T-cell (primary cell): ENCODE data around the gene C12orf60. TPM values are rescaled to one million over a fixed set of nuclear protein-coding genes. Genes with fewer than 3 reads are reported as not detected.

Source experiments
- ATAC-seq, 4 experiments: fragments of 200-7000 bp in 3 of 4; fragments of 150-1000 bp in 1 of 4; cut with Tn5 transposase; replicated peaks in 1 of 4; 1 replicate in 3 of 4; 2 replicates in 1 of 4; pipeline ENCODE4 v1.10.0; 2021; ENCODE audit warnings: moderate library complexity in 3 of 4, mild to moderate bottlenecking in 2 of 4, moderate number of reproducible peaks in 1 of 4
- CTCF ChIA-PET, 2 donors: fragments of 300-600 bp; sonication (Branson Sonifier 250); formaldehyde crosslinking; loops; one replicate each; lab custom pipeline; 2022; ENCODE audit warnings: antibody characterized with exemption in 2 of 2; lab: Charles Lee
- POLR2A ChIA-PET, 2 donors: fragments of 300-600 bp; sonication (Branson Sonifier 250); formaldehyde crosslinking; loops; one replicate each; lab custom pipeline; 2022; ENCODE audit warnings: antibody characterized with exemption in 2 of 2; lab: Charles Lee
- DNase-seq, 35 experiments: peaks; one replicate each; pipeline versions ENCODE4 v3.0.0 to v3.0.0-alpha.2; 2013 to 2023
- H3K27ac ChIP-seq: one replicate; pipeline ENCODE4 v1.5.1; 2013; ENCODE audit warnings: low read length
- H3K27me3 ChIP-seq, 2 experiments: replicated peaks in 1 of 2; 1 replicate in 1 of 2; 2 replicates in 1 of 2; pipeline versions ENCODE4 v1.6.1 to v1.7.0; 2013; ENCODE audit warnings: low read length in 1 of 2, mixed read lengths in 1 of 2; ENCODE audit not compliant: control insufficient read depth in 2 of 2, insufficient read depth in 2 of 2; ENCODE audit errors: extremely low read depth in 1 of 2
- H3K36me3 ChIP-seq, 2 donors: 1 replicate in 1 of 2; 2 replicates in 1 of 2; pipeline versions ENCODE4 v1.6.1 to v1.7.0; 2013; ENCODE audit warnings: low read length in 1 of 2; ENCODE audit not compliant: control insufficient read depth in 2 of 2, insufficient read depth in 1 of 2; ENCODE audit errors: extremely low read depth in 1 of 2
- H3K4me1 ChIP-seq, 2 experiments: 1 replicate in 1 of 2; 2 replicates in 1 of 2; pipeline versions ENCODE4 v1.6.1 to v1.7.0; 2013; ENCODE audit warnings: low read length in 2 of 2, mixed read lengths in 1 of 2; ENCODE audit not compliant: insufficient read depth in 2 of 2, control insufficient read depth in 1 of 2; ENCODE audit errors: extremely low read depth in 1 of 2
- H3K4me3 ChIP-seq, 2 donors: 1 replicate in 1 of 2; 2 replicates in 1 of 2; pipeline versions ENCODE4 v1.5.1 to v1.7.0; 2013; ENCODE audit warnings: mild to moderate bottlenecking in 2 of 2, low read length in 1 of 2, moderate library complexity in 1 of 2; ENCODE audit not compliant: control insufficient read depth in 1 of 2; ENCODE audit errors: extremely low read depth in 1 of 2
- H3K9me3 ChIP-seq: 2 replicates; pipeline ENCODE4 v1.7.0; 2013
- H3K27ac Mint-ChIP-seq, 2 donors: one replicate each; pipeline ENCODE4 v1.8.0; 2020 to 2021; ENCODE audit warnings: mild to moderate bottlenecking in 2 of 2, mixed read lengths in 2 of 2
- H3K27me3 Mint-ChIP-seq, 2 donors: one replicate each; pipeline ENCODE4 v1.8.0; 2021 to 2022; ENCODE audit warnings: mixed read lengths in 2 of 2
- H3K36me3 Mint-ChIP-seq: one replicate; pipeline ENCODE4 v1.8.0; 2021; ENCODE audit warnings: mixed read lengths
- H3K4me1 Mint-ChIP-seq, 3 donors: one replicate each; pipeline ENCODE4 v1.8.0; 2020 to 2022; ENCODE audit warnings: mixed read lengths in 3 of 3, mild to moderate bottlenecking in 1 of 3
- H3K4me3 Mint-ChIP-seq, 3 donors: one replicate each; pipeline ENCODE4 v1.8.0; 2020 to 2022; ENCODE audit warnings: mild to moderate bottlenecking in 3 of 3, mixed read lengths in 3 of 3, moderate library complexity in 3 of 3
- H3K9me3 Mint-ChIP-seq, 3 donors: one replicate each; pipeline ENCODE4 v1.8.0; 2020 to 2022; ENCODE audit warnings: mixed read lengths in 3 of 3
- WGBS: methylation state at CpG from one replicate; pipeline ENCODE4 v1.1.5; 2013; ENCODE audit warnings: missing lambda C conversion rate; ENCODE audit not compliant: insufficient coverage; 5-methylcytosine and 5-hydroxymethylcytosine counted together
- total RNA-seq, 35 experiments: library from RNA in 6 of 35; stranded (reverse) in 6 of 35; fragments of 120-200 nt in 1 of 35; gene quantifications; one replicate each; pipeline versions ENCODE4 v1.2.1 to v1.2.4 and lab custom pipeline; 2013 to 2026

Gene C12orf60
- total RNA-seq, 5 donors from 2014 or later (not counting 1 experiment from before 2014, with no cell fraction given), result 0.50 to 1.4 (median 0.93) TPM; not detected in 1

DNA sequence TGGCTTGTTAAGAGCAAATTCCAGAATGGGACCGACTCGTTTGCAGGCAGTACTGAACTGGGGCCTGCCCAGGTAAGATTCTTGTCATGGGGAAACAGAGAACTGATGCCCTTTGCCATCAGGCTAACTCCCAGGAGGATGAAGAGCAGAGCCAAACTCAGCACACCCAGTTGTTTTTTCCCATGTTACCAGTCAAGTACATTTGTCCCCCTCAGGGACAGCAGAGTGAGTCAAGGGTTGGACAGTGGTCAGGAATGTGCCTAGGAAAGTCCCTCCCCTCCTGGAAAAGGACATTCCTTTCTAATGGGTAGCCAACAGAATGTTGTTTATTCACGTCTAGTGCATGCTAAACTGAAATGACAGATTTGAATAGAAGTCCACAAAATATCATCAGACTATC lies 38.3 kb downstream of the C12orf60 start:
- Histone ChIP-seq H3K27ac (no peak overlapping the region), H3K4me3 (no peak overlapping the region), H3K36me3 (no peaks in the 10 kb centered on the region), H3K9me3 (no peaks in the 10 kb centered on the region), H3K27me3 (peaks cover 0 to 4% of the 10 kb centered on the region in 2 experiments), H3K4me1 (peaks cover 3 to 5% of the 10 kb centered on the region in 2 experiments)
- no peak overlapping the region for H3K27ac Mint-ChIP-seq
- CTCF ChIA-PET, result interaction anchor here in 1 of 2 donors (0.7 kb wide), 1 partner anchor 166 kb away, joined by 3 read pairs; no protein-coding TSS in a partner anchor
- peaks cover 7 to 16% of the 10 kb centered on the region in 2 donors for H3K27me3 Mint-ChIP-seq
- ATAC-seq (no peak), DNase-seq (no peak)
- 87% methylated on average over 2 of the region's 3 CpGs for WGBS
- no peak overlapping the region for H3K4me3 Mint-ChIP-seq
- H3K36me3 Mint-ChIP-seq, result no peaks in the 10 kb centered on the region
- POLR2A ChIA-PET, result interaction anchor here in 1 of 2 donors (0.6 kb wide), 1 partner anchor 85 kb away, joined by 3 read pairs; no protein-coding TSS in a partner anchor
- peaks cover 5 to 14% (median 6%) of the 10 kb centered on the region in 3 donors for H3K4me1 Mint-ChIP-seq
- H3K9me3 Mint-ChIP-seq, result no peaks in the 10 kb centered on the region

DNA sequence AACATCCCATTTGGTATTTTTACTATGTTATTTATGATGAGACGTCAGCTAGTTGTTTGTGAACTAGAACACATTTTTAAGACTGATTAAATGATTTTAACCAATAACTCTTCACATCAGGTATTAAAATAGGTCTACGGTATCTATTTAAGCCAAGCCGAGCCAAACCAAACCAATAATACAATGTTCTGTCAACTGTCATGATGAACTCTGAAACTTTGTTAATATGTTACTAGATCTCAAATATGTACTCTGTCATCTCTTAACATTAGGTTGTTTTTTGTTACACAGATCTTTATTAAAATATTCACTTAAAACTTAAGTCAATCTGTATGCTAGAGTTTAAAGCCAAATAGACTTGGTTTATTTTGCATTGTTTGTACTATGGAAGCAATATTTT lies 38.8 kb downstream of the C12orf60 start:
- Histone ChIP-seq H3K36me3 (no peaks in the 10 kb centered on the region), H3K4me1 (peaks cover 3 to 5% of the 10 kb centered on the region in 2 experiments), H3K27me3 (peaks cover 0 to 4% of the 10 kb centered on the region in 2 experiments), H3K27ac (no peak overlapping the region), H3K9me3 (no peaks in the 10 kb centered on the region), H3K4me3 (no peak overlapping the region)
- Mint-ChIP-seq H3K27me3 (peaks cover 7 to 15% of the 10 kb centered on the region in 2 donors), H3K27ac (no peak overlapping the region), H3K9me3 (no peaks in the 10 kb centered on the region), H3K36me3 (no peaks in the 10 kb centered on the region), H3K4me3 (no peak overlapping the region), H3K4me1 (peaks cover 5 to 14% (median 8%) of the 10 kb centered on the region in 3 donors)
- no peak for ATAC-seq
- POLR2A ChIA-PET, result interaction anchor here in 1 of 2 donors (0.6 kb wide), 1 partner anchor 86 kb away, joined by 3 read pairs; no protein-coding TSS in a partner anchor
- no peak for DNase-seq
- CTCF ChIA-PET, result interaction anchor here in 1 of 2 donors (0.6 kb wide), 1 partner anchor 153 kb away, joined by 3 read pairs; no protein-coding TSS in a partner anchor
- WGBS, result no CpG with 5 or more reads among the region's 3 CpGs

DNA sequence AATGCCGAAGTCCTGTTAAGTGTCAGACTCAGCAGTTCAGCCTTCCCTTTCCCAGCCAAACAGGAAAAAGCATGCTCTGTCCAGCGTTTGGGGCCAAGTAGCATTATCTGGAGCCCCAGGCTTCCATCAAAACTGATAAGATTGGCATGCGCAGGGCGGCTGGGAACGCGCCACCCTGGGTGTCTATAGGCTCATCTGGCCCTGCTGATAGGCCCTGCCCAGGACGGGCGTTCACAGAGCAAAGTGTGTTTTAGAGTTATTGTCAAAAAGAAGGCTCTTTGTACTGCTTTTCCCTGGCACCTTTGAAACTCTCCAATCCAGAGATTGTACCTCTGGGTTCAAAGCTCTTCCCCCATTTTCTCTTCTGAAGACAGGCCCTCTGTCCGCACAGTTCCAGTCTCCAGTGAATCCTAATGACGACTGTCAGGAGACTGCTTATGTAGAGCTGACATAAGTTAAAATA lies 40.0 kb downstream of the C12orf60 start, which contains the start of gene ART4:
ART4 (minus strand) TSS at position 102 of the 463 bp plus-strand sequence. CDS start 413 bp downstream, outside the sequence.
- H3K36me3 ChIP-seq, result no peaks in the 10 kb centered on the region
- no peaks in the 10 kb centered on the region for H3K27me3 ChIP-seq
- DNase-seq (no peak), ATAC-seq (no peak)
- WGBS, result 88% methylated on average over 6 of the region's 10 CpGs
- Mint-ChIP-seq H3K27ac (no peak within 1 kb of the TSS), H3K27me3 (peaks cover 7 to 10% of the 10 kb centered on the region in 2 donors), H3K36me3 (no peaks in the 10 kb centered on the region), H3K4me1 (peaks cover 5 to 14% (median 8%) of the 10 kb centered on the region in 3 donors), H3K4me3 (no peak within 1 kb of the TSS), H3K9me3 (no peaks in the 10 kb centered on the region)
- no peaks in the 10 kb centered on the region for H3K9me3 ChIP-seq
- POLR2A ChIA-PET, result no interaction called here
- no peak within 1 kb of the TSS for H3K27ac ChIP-seq
- H3K4me3 ChIP-seq, result no peak within 1 kb of the TSS
- CTCF ChIA-PET, result interaction anchor here (0.5 to 0.6 kb wide), 2 partner anchors 122 to 334 kb away, joined by 4 to 8 read pairs; no protein-coding TSS in a partner anchor
- peaks cover 3 to 5% of the 10 kb centered on the region in 2 experiments for H3K4me1 ChIP-seq

DNA sequence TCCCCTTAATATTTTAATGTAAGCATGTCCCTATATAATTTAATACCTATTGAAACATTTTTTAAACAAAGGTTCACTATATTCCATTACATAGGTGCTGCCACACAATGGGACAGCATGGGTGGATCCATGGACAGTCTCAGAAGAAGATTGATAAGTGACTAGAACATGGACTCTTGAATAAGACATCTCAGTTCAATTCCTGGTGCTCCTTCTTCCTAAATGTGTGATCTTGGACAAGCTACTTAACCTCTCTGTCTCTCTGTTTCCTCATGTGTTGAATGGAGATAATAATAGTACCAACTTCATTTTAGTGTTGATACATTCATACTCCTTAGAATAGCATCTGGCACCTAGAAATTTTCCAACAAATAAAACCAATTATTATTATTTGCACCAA lies 40.9 kb downstream of the C12orf60 start:
- no peaks in the 10 kb centered on the region for H3K36me3 ChIP-seq
- POLR2A ChIA-PET, result interaction anchor here in 1 of 2 donors (0.8 kb wide), 1 partner anchor 115 kb away, joined by 3 read pairs; no protein-coding TSS in a partner anchor
- Mint-ChIP-seq H3K4me3 (no peak overlapping the region), H3K36me3 (no peaks in the 10 kb centered on the region), H3K4me1 (peaks cover 5 to 14% (median 8%) of the 10 kb centered on the region in 3 donors), H3K27me3 (peaks cover 3 to 6% of the 10 kb centered on the region in 2 donors), H3K9me3 (no peaks in the 10 kb centered on the region), H3K27ac (no peak overlapping the region)
- no peaks in the 10 kb centered on the region for H3K27me3 ChIP-seq
- CTCF ChIA-PET, result interaction anchor here in 1 of 2 donors (0.6 to 5.6 kb wide), 3 partner anchors 40 to 159 kb away, joined by 3 to 40 read pairs (median 6); no protein-coding TSS in a partner anchor
- no peaks in the 10 kb centered on the region for H3K9me3 ChIP-seq
- no peak overlapping the region for H3K4me3 ChIP-seq
- ATAC-seq (no peak), DNase-seq (no peak)
- H3K27ac ChIP-seq, result no peak overlapping the region
- H3K4me1 ChIP-seq, result peaks cover 3 to 5% of the 10 kb centered on the region in 2 experiments

DNA sequence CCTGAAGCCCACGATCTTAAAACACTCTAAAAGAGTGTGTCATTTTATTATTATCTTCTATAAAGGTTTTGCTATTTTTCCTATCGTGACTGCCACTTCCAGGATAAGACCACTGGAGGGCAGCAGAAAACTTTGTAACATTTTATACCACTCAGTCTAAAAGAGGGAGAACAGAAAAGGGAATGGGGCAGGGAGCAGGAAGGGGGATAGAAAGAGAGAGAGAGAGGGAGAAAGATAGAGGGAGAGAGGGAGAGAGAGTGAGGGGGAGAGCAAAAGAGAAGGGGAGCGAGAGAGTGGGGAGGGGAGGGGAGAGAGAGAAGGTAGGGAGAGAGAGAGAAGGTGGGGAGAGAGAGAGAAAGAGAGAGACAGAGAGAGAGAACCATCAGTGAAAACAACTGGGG lies 41.9 kb downstream of the C12orf60 start:
- no peaks in the 10 kb centered on the region for H3K36me3 Mint-ChIP-seq
- DNase-seq (peak in 30 of 35 experiments; percentile 1 to 75 (median 26)), ATAC-seq (peak; percentile 57 to 75 (median 65))
- H3K36me3 ChIP-seq, result no peaks in the 10 kb centered on the region
- H3K4me3 Mint-ChIP-seq, result no peak overlapping the region
- H3K4me3 ChIP-seq, result no peak overlapping the region
- no peak overlapping the region for H3K27ac Mint-ChIP-seq
- no peaks in the 10 kb centered on the region for H3K9me3 Mint-ChIP-seq
- 60% methylated on average over 1 of the region's 3 CpGs for WGBS
- no peaks in the 10 kb centered on the region for H3K9me3 ChIP-seq
- POLR2A ChIA-PET, result no interaction called here
- CTCF ChIA-PET, result interaction anchor here (0.5 to 5.6 kb wide), 8 partner anchors 39 to 1044 kb away, joined by 3 to 40 read pairs (median 5); no protein-coding TSS in a partner anchor
- no peak overlapping the region for H3K27ac ChIP-seq
- no peaks in the 10 kb centered on the region for H3K27me3 Mint-ChIP-seq
- H3K4me1 ChIP-seq, result peaks cover 3 to 5% of the 10 kb centered on the region in 2 experiments
- H3K4me1 Mint-ChIP-seq, result peaks cover 5 to 14% (median 8%) of the 10 kb centered on the region in 3 donors
- no peaks in the 10 kb centered on the region for H3K27me3 ChIP-seq

DNA sequence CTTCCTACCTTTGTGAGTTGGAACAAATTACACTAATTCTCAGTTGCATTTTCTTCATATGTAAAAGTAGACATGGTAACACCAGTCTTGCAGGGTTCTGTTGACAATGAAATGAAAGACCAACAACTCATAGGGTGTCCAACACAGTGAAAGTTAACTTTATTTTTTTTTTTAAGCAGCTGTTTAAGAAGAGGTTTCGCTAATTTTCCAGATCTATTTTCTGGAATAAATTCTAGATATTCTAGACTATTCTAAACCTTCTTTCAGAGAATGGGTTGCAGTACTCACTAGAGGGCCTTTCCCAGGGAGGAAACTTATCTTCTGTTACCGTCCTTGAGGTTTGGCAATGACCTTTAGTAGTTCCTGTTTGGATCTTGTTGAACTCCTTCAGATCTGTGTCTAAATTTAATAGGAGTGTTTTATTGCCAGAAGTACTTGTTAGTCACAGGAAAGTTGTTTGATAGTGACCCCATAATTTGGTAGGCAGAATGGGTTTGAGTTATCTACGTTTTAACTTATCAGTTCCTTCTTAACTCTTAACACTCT lies 42.6 kb downstream of the C12orf60 start:
- Mint-ChIP-seq H3K36me3 (no peaks in the 10 kb centered on the region), H3K9me3 (no peaks in the 10 kb centered on the region), H3K27ac (no peak overlapping the region), H3K27me3 (no peaks in the 10 kb centered on the region), H3K4me3 (no peak overlapping the region), H3K4me1 (peaks cover 5 to 14% (median 8%) of the 10 kb centered on the region in 3 donors)
- ChIA-PET CTCF (interaction anchor here (0.5 to 5.6 kb wide), 8 partner anchors 38 to 1043 kb away, joined by 3 to 40 read pairs (median 5); no protein-coding TSS in a partner anchor), POLR2A (interaction anchor here in 1 of 2 donors (0.6 kb wide), 1 partner anchor 79 kb away, joined by 4 read pairs; no protein-coding TSS in a partner anchor)
- WGBS, result no CpG with 5 or more reads among the region's 3 CpGs
- Histone ChIP-seq H3K27ac (no peak overlapping the region), H3K4me3 (no peak overlapping the region), H3K9me3 (no peaks in the 10 kb centered on the region), H3K36me3 (no peaks in the 10 kb centered on the region), H3K27me3 (no peaks in the 10 kb centered on the region), H3K4me1 (peaks cover 3 to 5% of the 10 kb centered on the region in 2 experiments)
- no peak for DNase-seq
- ATAC-seq, result no peak
